ENCODE measurements around the gene BCOR.

DNA sequence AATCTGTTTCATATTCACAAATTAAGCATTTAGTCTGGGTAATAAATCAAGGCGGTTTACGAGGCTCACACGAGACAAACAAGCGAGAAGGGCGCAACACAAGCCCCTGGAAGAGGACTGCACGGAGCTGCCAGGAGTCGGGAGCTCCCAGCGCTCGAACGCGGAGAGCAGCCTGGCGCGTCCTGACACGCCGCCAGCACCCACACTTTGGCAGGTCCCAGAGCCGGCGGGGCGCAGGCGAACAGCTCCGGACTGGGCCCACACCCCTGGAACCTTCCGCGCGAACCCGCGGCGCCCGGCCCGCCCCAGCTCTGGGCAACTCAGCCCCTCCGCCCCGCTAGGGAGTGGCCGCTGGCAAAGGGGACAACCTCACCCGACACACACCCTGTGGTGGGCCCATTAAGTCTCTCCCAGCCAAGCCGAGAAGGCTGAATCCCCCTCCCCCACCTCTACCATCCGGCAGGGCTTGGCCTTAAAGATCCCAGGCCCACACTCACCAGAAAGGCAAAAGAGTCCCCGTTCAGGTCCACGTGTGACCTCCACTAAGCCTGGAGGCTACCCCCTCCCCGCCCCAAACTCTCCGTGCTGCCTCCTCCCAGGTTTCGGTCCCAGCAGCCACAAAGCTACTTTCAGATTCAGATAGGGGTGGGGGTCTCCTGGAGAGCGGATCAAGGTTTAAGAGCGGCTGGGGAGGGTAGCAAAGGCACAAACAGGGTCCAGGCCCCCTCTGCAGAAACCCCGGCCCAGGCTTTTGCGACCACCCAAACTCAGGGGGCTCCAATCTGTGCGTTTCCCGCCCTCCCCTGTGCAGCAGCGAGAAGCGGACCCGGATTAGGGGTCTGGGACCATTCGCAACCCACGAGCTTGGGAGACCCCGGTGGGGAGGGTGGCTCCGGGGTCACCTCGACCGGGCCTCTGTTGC lies 47.5 kb upstream of the BCOR start:
- TF ChIP-seq, protein P1, sequence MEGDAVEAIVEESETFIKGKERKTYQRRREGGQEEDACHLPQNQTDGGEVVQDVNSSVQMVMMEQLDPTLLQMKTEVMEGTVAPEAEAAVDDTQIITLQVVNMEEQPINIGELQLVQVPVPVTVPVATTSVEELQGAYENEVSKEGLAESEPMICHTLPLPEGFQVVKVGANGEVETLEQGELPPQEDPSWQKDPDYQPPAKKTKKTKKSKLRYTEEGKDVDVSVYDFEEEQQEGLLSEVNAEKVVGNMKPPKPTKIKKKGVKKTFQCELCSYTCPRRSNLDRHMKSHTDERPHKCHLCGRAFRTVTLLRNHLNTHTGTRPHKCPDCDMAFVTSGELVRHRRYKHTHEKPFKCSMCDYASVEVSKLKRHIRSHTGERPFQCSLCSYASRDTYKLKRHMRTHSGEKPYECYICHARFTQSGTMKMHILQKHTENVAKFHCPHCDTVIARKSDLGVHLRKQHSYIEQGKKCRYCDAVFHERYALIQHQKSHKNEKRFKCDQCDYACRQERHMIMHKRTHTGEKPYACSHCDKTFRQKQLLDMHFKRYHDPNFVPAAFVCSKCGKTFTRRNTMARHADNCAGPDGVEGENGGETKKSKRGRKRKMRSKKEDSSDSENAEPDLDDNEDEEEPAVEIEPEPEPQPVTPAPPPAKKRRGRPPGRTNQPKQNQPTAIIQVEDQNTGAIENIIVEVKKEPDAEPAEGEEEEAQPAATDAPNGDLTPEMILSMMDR (IDR thresholded peaks at IDR 0.05; ENCODE audit: low read depth, low read length, missing input control) = no peak
- TF ChIP-seq, protein P2, sequence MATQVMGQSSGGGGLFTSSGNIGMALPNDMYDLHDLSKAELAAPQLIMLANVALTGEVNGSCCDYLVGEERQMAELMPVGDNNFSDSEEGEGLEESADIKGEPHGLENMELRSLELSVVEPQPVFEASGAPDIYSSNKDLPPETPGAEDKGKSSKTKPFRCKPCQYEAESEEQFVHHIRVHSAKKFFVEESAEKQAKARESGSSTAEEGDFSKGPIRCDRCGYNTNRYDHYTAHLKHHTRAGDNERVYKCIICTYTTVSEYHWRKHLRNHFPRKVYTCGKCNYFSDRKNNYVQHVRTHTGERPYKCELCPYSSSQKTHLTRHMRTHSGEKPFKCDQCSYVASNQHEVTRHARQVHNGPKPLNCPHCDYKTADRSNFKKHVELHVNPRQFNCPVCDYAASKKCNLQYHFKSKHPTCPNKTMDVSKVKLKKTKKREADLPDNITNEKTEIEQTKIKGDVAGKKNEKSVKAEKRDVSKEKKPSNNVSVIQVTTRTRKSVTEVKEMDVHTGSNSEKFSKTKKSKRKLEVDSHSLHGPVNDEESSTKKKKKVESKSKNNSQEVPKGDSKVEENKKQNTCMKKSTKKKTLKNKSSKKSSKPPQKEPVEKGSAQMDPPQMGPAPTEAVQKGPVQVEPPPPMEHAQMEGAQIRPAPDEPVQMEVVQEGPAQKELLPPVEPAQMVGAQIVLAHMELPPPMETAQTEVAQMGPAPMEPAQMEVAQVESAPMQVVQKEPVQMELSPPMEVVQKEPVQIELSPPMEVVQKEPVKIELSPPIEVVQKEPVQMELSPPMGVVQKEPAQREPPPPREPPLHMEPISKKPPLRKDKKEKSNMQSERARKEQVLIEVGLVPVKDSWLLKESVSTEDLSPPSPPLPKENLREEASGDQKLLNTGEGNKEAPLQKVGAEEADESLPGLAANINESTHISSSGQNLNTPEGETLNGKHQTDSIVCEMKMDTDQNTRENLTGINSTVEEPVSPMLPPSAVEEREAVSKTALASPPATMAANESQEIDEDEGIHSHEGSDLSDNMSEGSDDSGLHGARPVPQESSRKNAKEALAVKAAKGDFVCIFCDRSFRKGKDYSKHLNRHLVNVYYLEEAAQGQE (IDR thresholded peaks at IDR 0.05) = no peak
